Endometrial microvascular endothelial cells (primary cell): ENCODE results near the gene SNX33. TPM values are rescaled to one million over a fixed set of nuclear protein-coding genes. Genes with fewer than 3 reads are reported as not detected.
"Not testable (repeated sequence)": the region's sequence is repeated elsewhere in the genome, so short reads cannot be mapped to it uniquely, and the experiment has no call there.

Experiments used
- in situ Hi-C: cut with HindIII; loops from 2 replicates; pipeline ENCODE4 v1.10.0; 2017; ENCODE audit warnings: low sequenced_read_pairs, low pct_unique_long_range_greater_than_20kb; ENCODE audit errors: inconsistent ontology term
- total RNA-seq: library from RNA; depleted of rRNA; stranded (reverse); fragments of >200 nt; gene quantifications from one replicate; pipeline ENCODE4 v1.2.3, GENCODE V29; 2015; ENCODE audit errors: inconsistent ontology term

The SNX33 gene
- total RNA-seq, 1 donor from 2014 or later = 4.7 TPM

GRCh38 chr15:75694241-75695182 lies 46.8 kb downstream of the SNX33 start:
- in situ Hi-C loops = no loop called here

GRCh38 chr15:75695220-75695619 lies 47.5 kb downstream of the SNX33 start:
- in situ Hi-C loops = no loop called here

GRCh38 chr15:75695634-75696310 lies 48.1 kb downstream of the SNX33 start:
- in situ Hi-C loops = no loop called here

- in situ Hi-C loops = no loop called here
Observed at GRCh38 chr15:75696311-75696720, 48.6 kb downstream of the SNX33 start.

GRCh38 chr15:75696854-75697259 lies 49.1 kb downstream of the SNX33 start:
- in situ Hi-C loops = no loop called here

- in situ Hi-C loops = no loop called here
Observed at GRCh38 chr15:75697523-75697922, 49.8 kb downstream of the SNX33 start.

- in situ Hi-C loops = not testable (repeated sequence)
Observed at GRCh38 chr15:75697974-75698747, 50.4 kb downstream of the SNX33 start.

GRCh38 chr15:75699517-75699916 lies 51.8 kb downstream of the SNX33 start:
- in situ Hi-C loops = not testable (repeated sequence)

GRCh38 chr15:75699961-75700874 lies 52.5 kb downstream of the SNX33 start:
- in situ Hi-C loops = not testable (repeated sequence)

- in situ Hi-C loops = not testable (repeated sequence)
Observed at GRCh38 chr15:75701071-75702003, 53.6 kb downstream of the SNX33 start.

- in situ Hi-C loops = no loop called here
Observed at GRCh38 chr15:75702436-75702835, 54.7 kb downstream of the SNX33 start.

- in situ Hi-C loops = not testable (repeated sequence)
Observed at GRCh38 chr15:75703440-75704262, 55.9 kb downstream of the SNX33 start.

GRCh38 chr15:75704263-75704615 lies 56.5 kb downstream of the SNX33 start:
- in situ Hi-C loops = no loop called here

GRCh38 chr15:75704618-75705017 lies 56.9 kb downstream of the SNX33 start:
- in situ Hi-C loops = no loop called here

- in situ Hi-C loops = not testable (repeated sequence)
Observed at GRCh38 chr15:75705375-75705774, 57.7 kb downstream of the SNX33 start.

GRCh38 chr15:75705854-75706681 lies 58.4 kb downstream of the SNX33 start:
- in situ Hi-C loops = no loop called here
